H9 (cell line): ENCODE data around the gene EIF3B. TPM values are rescaled to one million over a fixed set of nuclear protein-coding genes. Genes with fewer than 3 reads are reported as not detected.

Experiments used
- DNase-seq: peaks from one replicate; pipeline ENCODE4 v3.0.0-alpha.2; 2017
- H2AFZ ChIP-seq: one replicate; pipeline ENCODE4 v1.6.1; 2013; ENCODE audit warnings: mild to moderate bottlenecking, low read length, control low read depth, moderate library complexity
- H2AK5ac ChIP-seq: 2 replicates; pipeline ENCODE4 v1.6.1; 2013; ENCODE audit warnings: low read length, control low read depth, mixed read lengths; ENCODE audit not compliant: insufficient read length
- H2BK120ac ChIP-seq: one replicate; pipeline ENCODE4 v1.6.1; 2013; ENCODE audit warnings: low read depth, mild to moderate bottlenecking, low read length, control low read depth, inconsistent platforms; ENCODE audit not compliant: poor library complexity, severe bottlenecking
- H2BK12ac ChIP-seq: 2 replicates; pipeline ENCODE4 v1.6.1; 2013; ENCODE audit warnings: low read length, control low read depth, mixed read lengths, low read depth; ENCODE audit not compliant: insufficient read length
- H2BK15ac ChIP-seq: 2 replicates; pipeline ENCODE4 v1.6.1; 2013; ENCODE audit warnings: low read depth, low read length, control low read depth
- H2BK20ac ChIP-seq: one replicate; pipeline ENCODE4 v1.6.1; 2013; ENCODE audit warnings: low read depth, mild to moderate bottlenecking, low read length, control low read depth, inconsistent platforms; ENCODE audit not compliant: poor library complexity, severe bottlenecking
- H2BK5ac ChIP-seq: 2 replicates; pipeline ENCODE4 v1.6.1; 2013; ENCODE audit warnings: low read length, control low read depth, mixed read lengths; ENCODE audit not compliant: insufficient read length
- H3K14ac ChIP-seq: 2 replicates; pipeline ENCODE4 v1.6.1; 2013; ENCODE audit warnings: low read length, control low read depth; ENCODE audit not compliant: insufficient read depth
- H3K18ac ChIP-seq: 2 replicates; pipeline ENCODE4 v1.6.1; 2013; ENCODE audit warnings: low read depth, mild to moderate bottlenecking, mixed read lengths, low read length, control low read depth; ENCODE audit not compliant: insufficient read length
- H3K23ac ChIP-seq: 2 replicates; pipeline ENCODE4 v1.6.1; 2013; ENCODE audit warnings: low read length, control low read depth, mixed read lengths, low read depth; ENCODE audit not compliant: insufficient read length
- H3K23me2 ChIP-seq: 2 replicates; pipeline ENCODE4 v1.6.1; 2013; ENCODE audit warnings: low read depth, mild to moderate bottlenecking, mixed read lengths, low read length, control low read depth; ENCODE audit not compliant: insufficient read length, poor library complexity, severe bottlenecking
- H3K27ac ChIP-seq: 2 replicates; pipeline ENCODE4 v1.5.1; 2013; ENCODE audit warnings: low read length, control low read depth, mixed read lengths, low read depth; ENCODE audit not compliant: insufficient read length
- H3K27me3 ChIP-seq: 2 replicates; pipeline ENCODE4 v1.6.1; 2013; ENCODE audit warnings: low read length, control low read depth, inconsistent platforms; ENCODE audit not compliant: insufficient read depth
- H3K4ac ChIP-seq: 2 replicates; pipeline ENCODE4 v1.6.1; 2013; ENCODE audit warnings: low read depth, mild to moderate bottlenecking, control low read depth, inconsistent platforms, low read length, moderate library complexity
- H3K4me1 ChIP-seq: 2 replicates; pipeline ENCODE4 v1.6.1; 2013; ENCODE audit warnings: low read length, control low read depth, inconsistent platforms; ENCODE audit not compliant: insufficient read depth
- H3K4me2 ChIP-seq: 2 replicates; pipeline ENCODE4 v1.6.1; 2013; ENCODE audit warnings: low read length, control low read depth, mixed read lengths; ENCODE audit not compliant: insufficient read length, insufficient read depth
- H3K56ac ChIP-seq: 2 replicates; pipeline ENCODE4 v1.6.1; 2013; ENCODE audit warnings: low read depth, mild to moderate bottlenecking, mixed read lengths, low read length, control low read depth; ENCODE audit not compliant: insufficient read length
- H3K79me1 ChIP-seq: 2 replicates; pipeline ENCODE4 v1.6.1; 2013; ENCODE audit warnings: low read depth, mild to moderate bottlenecking, moderate library complexity, low read length, control low read depth, inconsistent platforms; ENCODE audit not compliant: insufficient read depth, poor library complexity, severe bottlenecking
- H3K79me2 ChIP-seq: 2 replicates; pipeline ENCODE4 v1.6.1; 2013; ENCODE audit warnings: low read length, control low read depth, inconsistent platforms; ENCODE audit not compliant: insufficient read depth
- H3K9ac ChIP-seq: 2 replicates; pipeline ENCODE4 v1.6.1; 2013; ENCODE audit warnings: low read length, control low read depth, mixed read lengths; ENCODE audit not compliant: insufficient read length; ENCODE audit errors: extremely low read depth
- H3K9me3 ChIP-seq: one replicate; pipeline ENCODE4 v1.6.1; 2013; ENCODE audit warnings: low read depth, low read length, inconsistent platforms; ENCODE audit not compliant: control insufficient read depth
- H3T11ph ChIP-seq: one replicate; pipeline ENCODE4 v1.6.1; 2013; ENCODE audit warnings: mild to moderate bottlenecking, low read length, control low read depth, inconsistent platforms
- H4K20me1 ChIP-seq: one replicate; pipeline ENCODE4 v1.6.1; 2013; ENCODE audit not compliant: control insufficient read depth, insufficient read length, insufficient read depth
- H4K5ac ChIP-seq: 2 replicates; pipeline ENCODE4 v1.6.1; 2013; ENCODE audit warnings: low read depth, mild to moderate bottlenecking, mixed read lengths, low read length, control low read depth; ENCODE audit not compliant: insufficient read length
- H4K8ac ChIP-seq: replicated peaks from 2 replicates; pipeline ENCODE4 v1.6.1; 2013; ENCODE audit warnings: low read length, control low read depth, mixed read lengths, low read depth; ENCODE audit not compliant: insufficient read length
- H4K91ac ChIP-seq: 2 replicates; pipeline ENCODE4 v1.6.1; 2013; ENCODE audit warnings: low read depth, mild to moderate bottlenecking, moderate library complexity, mixed read lengths, low read length, control low read depth; ENCODE audit not compliant: insufficient read length
- H3K27ac Mint-ChIP-seq, 3 experiments: 2 replicates in 2 of 3; 3 replicates in 1 of 3; pipeline ENCODE4 v1.8.0; 2020 to 2021; ENCODE audit warnings: mixed read lengths in 3 of 3, mild to moderate bottlenecking in 1 of 3, moderate library complexity in 1 of 3
- H3K27me3 Mint-ChIP-seq: 2 replicates; pipeline ENCODE4 v1.8.0; 2021; ENCODE audit warnings: low read depth, mild to moderate bottlenecking, moderate library complexity, mixed read lengths
- H3K36me3 Mint-ChIP-seq, 3 experiments: 2 replicates in 2 of 3; 3 replicates in 1 of 3; pipeline ENCODE4 v1.8.0; 2020 to 2021; ENCODE audit warnings: low read depth in 3 of 3, mixed read lengths in 3 of 3; ENCODE audit not compliant: insufficient read depth in 1 of 3
- H3K4me1 Mint-ChIP-seq, 2 experiments: 2 replicates each; pipeline ENCODE4 v1.8.0; 2020; ENCODE audit warnings: mixed read lengths in 2 of 2
- H3K4me3 Mint-ChIP-seq, 2 experiments: 2 replicates in 1 of 2; 3 replicates in 1 of 2; pipeline ENCODE4 v1.8.0; 2020 to 2021; ENCODE audit warnings: mild to moderate bottlenecking in 2 of 2, mixed read lengths in 2 of 2, moderate library complexity in 1 of 2
- H3K9me3 Mint-ChIP-seq, 2 experiments: 2 replicates in 1 of 2; 3 replicates in 1 of 2; pipeline ENCODE4 v1.8.0; 2020; ENCODE audit warnings: mild to moderate bottlenecking in 2 of 2, mixed read lengths in 2 of 2, moderate library complexity in 1 of 2
- WGBS: extraction: QIAGEN DNeasy Blood & Tissue Kit; methylation state at CpG from one replicate; pipeline ENCODE4 v1.1.7; 2013; ENCODE audit warnings: missing lambda C conversion rate, low lambda C conversion rate, mixed read lengths; ENCODE audit not compliant: insufficient read length; ENCODE audit errors: extremely low coverage; 5-methylcytosine and 5-hydroxymethylcytosine counted together
- total RNA-seq: library from RNA; stranded (reverse); gene quantifications from 2 replicates; pipeline ENCODE4 v1.2.1, GENCODE V29; 2021
- TF ChIP-seq, protein P1 (sequence below): fragments of 200-600 bp; sonication (generic); conservative IDR thresholded peaks from 3 replicates; pipeline ENCODE4 v1.8.0; 2021; ENCODE audit warnings: antibody characterized with exemption, mild to moderate bottlenecking

Gene EIF3B
- total RNA-seq, 1 experiment from 2014 or later: 337 TPM

DNA sequence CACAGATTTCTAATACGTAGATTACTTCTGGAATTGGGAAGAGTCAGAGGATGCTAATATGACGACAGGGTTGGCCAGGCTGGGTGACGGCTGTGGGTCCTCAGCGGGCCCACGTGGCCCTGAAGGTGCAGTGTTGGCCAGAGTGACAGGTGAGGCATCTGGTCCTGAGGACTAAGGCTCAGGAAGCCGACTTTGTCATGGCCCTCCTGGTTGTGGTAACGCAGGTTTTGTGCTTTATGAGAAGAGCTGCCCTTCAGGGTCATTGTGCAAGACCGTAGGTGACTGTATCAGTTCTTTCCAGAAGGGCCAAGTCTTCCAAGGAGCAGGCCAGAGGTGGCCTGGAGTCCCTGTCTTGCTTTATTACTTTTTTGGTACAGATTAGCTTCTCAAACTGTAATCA, 2.5 kb downstream of the EIF3B start:
- H3K4me3 Mint-ChIP-seq: peak overlapping the region; percentile 62 to 93; a peak in 4 of 5 replicates
- H3K9me3 ChIP-seq: no peaks in the 10 kb centered on the region
- H3K27me3 ChIP-seq: no peaks in the 10 kb centered on the region
- no peak overlapping the region for H3K23ac ChIP-seq
- H3K56ac ChIP-seq: no peak overlapping the region
- no peak overlapping the region for H3K14ac ChIP-seq
- 0 out of 7 replicates have a peak overlapping the region, but pooled peaks of 1 of the 3 experiments have one; percentile 16 for H3K27ac Mint-ChIP-seq
- no peak overlapping the region for H4K5ac ChIP-seq
- H3T11ph ChIP-seq: no peak overlapping the region
- H4K8ac ChIP-seq: no peak overlapping the region
- WGBS: no CpG with 5 or more reads among the region's 8 CpGs
- H3K27me3 Mint-ChIP-seq: no peaks in the 10 kb centered on the region
- TF ChIP-seq, protein P1, sequence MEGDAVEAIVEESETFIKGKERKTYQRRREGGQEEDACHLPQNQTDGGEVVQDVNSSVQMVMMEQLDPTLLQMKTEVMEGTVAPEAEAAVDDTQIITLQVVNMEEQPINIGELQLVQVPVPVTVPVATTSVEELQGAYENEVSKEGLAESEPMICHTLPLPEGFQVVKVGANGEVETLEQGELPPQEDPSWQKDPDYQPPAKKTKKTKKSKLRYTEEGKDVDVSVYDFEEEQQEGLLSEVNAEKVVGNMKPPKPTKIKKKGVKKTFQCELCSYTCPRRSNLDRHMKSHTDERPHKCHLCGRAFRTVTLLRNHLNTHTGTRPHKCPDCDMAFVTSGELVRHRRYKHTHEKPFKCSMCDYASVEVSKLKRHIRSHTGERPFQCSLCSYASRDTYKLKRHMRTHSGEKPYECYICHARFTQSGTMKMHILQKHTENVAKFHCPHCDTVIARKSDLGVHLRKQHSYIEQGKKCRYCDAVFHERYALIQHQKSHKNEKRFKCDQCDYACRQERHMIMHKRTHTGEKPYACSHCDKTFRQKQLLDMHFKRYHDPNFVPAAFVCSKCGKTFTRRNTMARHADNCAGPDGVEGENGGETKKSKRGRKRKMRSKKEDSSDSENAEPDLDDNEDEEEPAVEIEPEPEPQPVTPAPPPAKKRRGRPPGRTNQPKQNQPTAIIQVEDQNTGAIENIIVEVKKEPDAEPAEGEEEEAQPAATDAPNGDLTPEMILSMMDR: no peak
- no peak overlapping the region for H2BK12ac ChIP-seq
- no peak overlapping the region for H3K18ac ChIP-seq
- no peak overlapping the region for H3K4me2 ChIP-seq
- H2BK5ac ChIP-seq: no peak overlapping the region
- H4K91ac ChIP-seq: no peak overlapping the region
- no peak overlapping the region for H3K27ac ChIP-seq
- H2AFZ ChIP-seq: no peak overlapping the region
- no peak overlapping the region for H2BK15ac ChIP-seq
- no peaks in the 10 kb centered on the region for H3K79me1 ChIP-seq
- H4K20me1 ChIP-seq: no peaks in the 10 kb centered on the region
- no peaks in the 10 kb centered on the region for H3K4me1 ChIP-seq
- H3K79me2 ChIP-seq: peaks cover 54% of the 10 kb centered on the region
- no peak overlapping the region for H2BK120ac ChIP-seq
- peaks cover 34 to 73% (median 55%) of the 10 kb centered on the region in 3 experiments for H3K36me3 Mint-ChIP-seq
- H3K4ac ChIP-seq: no peak overlapping the region
- no peak overlapping the region for H2AK5ac ChIP-seq
- no peaks in the 10 kb centered on the region; a peak in 1 of 5 replicates for H3K9me3 Mint-ChIP-seq
- H3K4me1 Mint-ChIP-seq: peaks cover 14 to 24% of the 10 kb centered on the region in 2 experiments
- no peak for DNase-seq
- H2BK20ac ChIP-seq: no peak overlapping the region
- H3K9ac ChIP-seq: no peak overlapping the region
- peaks cover 3% of the 10 kb centered on the region for H3K23me2 ChIP-seq
